Lower leg skin (tissue), 3 donors: ENCODE data around the gene AK8.

Experiments used
- CTCF ChIP-seq, 3 donors: fragments of 450-650 bp; IDR thresholded peaks; one replicate each; pipeline ENCODE4 v1.5.1; 2016; ENCODE audit warnings: antibody characterized with exemption in 3 of 3, mild to moderate bottlenecking in 3 of 3, moderate library complexity in 2 of 3
- POLR2A ChIP-seq, 2 donors: fragments of 450-650 bp; IDR thresholded peaks; one replicate each; pipeline ENCODE4 v1.6.1; 2016 to 2017; ENCODE audit warnings: antibody characterized with exemption in 2 of 2, mild to moderate bottlenecking in 1 of 2, moderate library complexity in 1 of 2

- TF ChIP-seq CTCF (IDR thresholded peaks at IDR 0.05) (no peak), POLR2A (IDR thresholded peaks at IDR 0.05) (no peak)
These were observed 64.8 kb downstream of the AK8 start for GRCh38 chr9:132813115-132813771.
